NT2/D1 (cell line): ENCODE data around the gene TRABD.

Source experiments
- SUZ12 ChIP-seq: IDR thresholded peaks from 2 replicates; pipeline ENCODE4 v1.6.1; 2011; ENCODE audit not compliant: insufficient read length, insufficient read depth; ENCODE audit errors: extremely low read depth
- YY1 ChIP-seq: IDR thresholded peaks from 2 replicates; pipeline ENCODE4 v1.6.1; 2011; ENCODE audit not compliant: insufficient read length, insufficient read depth
- ZNF274 ChIP-seq: IDR thresholded peaks from 2 replicates; pipeline ENCODE4 v1.6.1; 2011; ENCODE audit warnings: mild to moderate bottlenecking, low read depth, low read length

- no peak for TF ChIP-seq ZNF274
- no peak for TF ChIP-seq YY1
- TF ChIP-seq SUZ12 = no peak
These were observed 2.4 kb upstream of the TRABD start for GRCh38 chr22:50183141-50183971.
